Liver (tissue), 9 donors: Measurements from ENCODE around the gene ST6GAL1. TPM values are rescaled to one million over a fixed set of nuclear protein-coding genes. Genes with fewer than 3 reads are reported as not detected.

Experiments
- DNase-seq: peaks from one replicate; pipeline ENCODE4 v3.0.0-alpha.2; 2017; ENCODE audit warnings: low spot score
- H3K27ac ChIP-seq, 2 donors: one replicate each; pipeline ENCODE4 v1.7.0; 2013; ENCODE audit warnings: inconsistent platforms in 2 of 2, low read length in 2 of 2, control low read depth in 1 of 2, low read depth in 1 of 2, mild to moderate bottlenecking in 1 of 2
- H3K27me3 ChIP-seq, 4 donors: one replicate each; pipeline versions ENCODE4 v1.6.1 to v1.7.0; 2013; ENCODE audit warnings: low read length in 3 of 4, inconsistent platforms in 1 of 4, mild to moderate bottlenecking in 1 of 4, moderate library complexity in 1 of 4; ENCODE audit not compliant: control insufficient read depth in 4 of 4, insufficient read depth in 4 of 4
- H3K36me3 ChIP-seq, 4 donors: one replicate each; pipeline versions ENCODE4 v1.6.1 to v1.7.0; 2013; ENCODE audit warnings: low read length in 3 of 4, mild to moderate bottlenecking in 3 of 4, low read depth in 1 of 4, moderate library complexity in 1 of 4; ENCODE audit not compliant: control insufficient read depth in 4 of 4, insufficient read depth in 3 of 4
- H3K4me1 ChIP-seq, 4 donors: one replicate each; pipeline versions ENCODE4 v1.6.1 to v1.7.0; 2013; ENCODE audit warnings: low read length in 3 of 4, mild to moderate bottlenecking in 3 of 4, moderate library complexity in 1 of 4; ENCODE audit not compliant: control insufficient read depth in 4 of 4, insufficient read depth in 4 of 4
- H3K4me3 ChIP-seq, 3 donors: one replicate each; pipeline versions ENCODE4 v1.6.1 to v1.7.0; 2013; ENCODE audit warnings: low read length in 3 of 3, control low read depth in 1 of 3, low read depth in 1 of 3, mild to moderate bottlenecking in 1 of 3
- H3K9ac ChIP-seq, 2 donors: one replicate each; pipeline ENCODE4 v1.7.0; 2013; ENCODE audit warnings: low read length in 2 of 2, mild to moderate bottlenecking in 2 of 2, moderate library complexity in 2 of 2, control low read depth in 1 of 2, low read depth in 1 of 2
- H3K9me3 ChIP-seq, 4 donors: one replicate each; pipeline versions ENCODE4 v1.6.1 to v1.7.0; 2013; ENCODE audit warnings: low read length in 3 of 4; ENCODE audit not compliant: control insufficient read depth in 4 of 4
- FOXA1 ChIP-seq: IDR thresholded peaks from 2 replicates; pipeline ENCODE4 v1.6.1; 2016; ENCODE audit warnings: antibody characterized with exemption
- FOXA2 ChIP-seq: IDR thresholded peaks from 2 replicates; pipeline ENCODE4 v1.6.1; 2016; ENCODE audit warnings: antibody characterized with exemption
- GABPA ChIP-seq, 2 donors: IDR thresholded peaks in 1 of 2; conservative IDR thresholded peaks in 1 of 2; 2 replicates each; pipeline ENCODE4 v1.6.1; 2016; ENCODE audit warnings: antibody characterized with exemption in 2 of 2, mild to moderate bottlenecking in 1 of 2, moderate library complexity in 1 of 2
- JUND ChIP-seq, 2 donors: IDR thresholded peaks; 2 replicates each; pipeline ENCODE4 v1.6.1; 2016; ENCODE audit warnings: antibody characterized with exemption in 2 of 2
- RAD21 ChIP-seq, 2 donors: IDR thresholded peaks; 2 replicates each; pipeline ENCODE4 v1.6.1; 2016; ENCODE audit warnings: antibody characterized with exemption in 2 of 2, mild to moderate bottlenecking in 2 of 2
- SP1 ChIP-seq: IDR thresholded peaks from 2 replicates; pipeline ENCODE4 v1.6.1; 2018; ENCODE audit warnings: antibody characterized with exemption, mild to moderate bottlenecking
- TAF1 ChIP-seq: conservative IDR thresholded peaks from 2 replicates; pipeline ENCODE4 v1.6.1; 2016; ENCODE audit warnings: antibody characterized with exemption, mild to moderate bottlenecking
- YY1 ChIP-seq: IDR thresholded peaks from 2 replicates; pipeline ENCODE4 v1.6.1; 2016; ENCODE audit warnings: antibody characterized with exemption, mild to moderate bottlenecking
- WGBS: extraction: QIAGEN DNeasy Blood & Tissue Kit; methylation state at CpG from one replicate; pipeline ENCODE4 v1.1.7; 2013; 5-methylcytosine and 5-hydroxymethylcytosine counted together
- polyA plus RNA-seq, 2 donors: library from polyadenylated mRNA; stranded (reverse) in 1 of 2; unstranded in 1 of 2; fragments of 200-250 nt in 1 of 2; fragments of >200 nt in 1 of 2; fragmentation: Nextera tagmentation in 1 of 2; extraction: Ambion mirVana in 1 of 2; gene quantifications; one replicate each; pipeline versions ENCODE4 v1.2.1 to v1.2.3, GENCODE V29; 2013 to 2015
- total RNA-seq, 2 donors: library from RNA; depleted of rRNA; stranded (reverse); fragments of >200 nt; gene quantifications; one replicate each; pipeline ENCODE4 v1.2.3, GENCODE V29; 2014
- TF ChIP-seq, protein P1 (sequence below): IDR thresholded peaks from 2 replicates; pipeline ENCODE4 v1.6.1; 2016; ENCODE audit warnings: antibody characterized with exemption
- TF ChIP-seq, protein P2 (sequence below): fragments of 150-350 bp; IDR thresholded peaks from 2 replicates; pipeline ENCODE4 v1.5.1; 2017; ENCODE audit warnings: improper control_type of control experiment, low read depth, low read length; ENCODE audit not compliant: missing input control
- TF ChIP-seq, protein P3 (sequence below): IDR thresholded peaks from 2 replicates; pipeline ENCODE4 v1.6.1; 2016; ENCODE audit warnings: antibody characterized with exemption
- TF ChIP-seq, protein P4 (sequence below): IDR thresholded peaks from 2 replicates; pipeline ENCODE4 v1.6.1; 2016; ENCODE audit warnings: antibody characterized with exemption, mild to moderate bottlenecking
- donor health status: healthy.
- donor health status: healthy.
- donor health status: healthy.
- donor health status: healthy.
- donor health status: healthy.

The ST6GAL1 gene
- total and polyA plus RNA-seq, 4 donors, result 102 to 425 (median 328) TPM

DNA sequence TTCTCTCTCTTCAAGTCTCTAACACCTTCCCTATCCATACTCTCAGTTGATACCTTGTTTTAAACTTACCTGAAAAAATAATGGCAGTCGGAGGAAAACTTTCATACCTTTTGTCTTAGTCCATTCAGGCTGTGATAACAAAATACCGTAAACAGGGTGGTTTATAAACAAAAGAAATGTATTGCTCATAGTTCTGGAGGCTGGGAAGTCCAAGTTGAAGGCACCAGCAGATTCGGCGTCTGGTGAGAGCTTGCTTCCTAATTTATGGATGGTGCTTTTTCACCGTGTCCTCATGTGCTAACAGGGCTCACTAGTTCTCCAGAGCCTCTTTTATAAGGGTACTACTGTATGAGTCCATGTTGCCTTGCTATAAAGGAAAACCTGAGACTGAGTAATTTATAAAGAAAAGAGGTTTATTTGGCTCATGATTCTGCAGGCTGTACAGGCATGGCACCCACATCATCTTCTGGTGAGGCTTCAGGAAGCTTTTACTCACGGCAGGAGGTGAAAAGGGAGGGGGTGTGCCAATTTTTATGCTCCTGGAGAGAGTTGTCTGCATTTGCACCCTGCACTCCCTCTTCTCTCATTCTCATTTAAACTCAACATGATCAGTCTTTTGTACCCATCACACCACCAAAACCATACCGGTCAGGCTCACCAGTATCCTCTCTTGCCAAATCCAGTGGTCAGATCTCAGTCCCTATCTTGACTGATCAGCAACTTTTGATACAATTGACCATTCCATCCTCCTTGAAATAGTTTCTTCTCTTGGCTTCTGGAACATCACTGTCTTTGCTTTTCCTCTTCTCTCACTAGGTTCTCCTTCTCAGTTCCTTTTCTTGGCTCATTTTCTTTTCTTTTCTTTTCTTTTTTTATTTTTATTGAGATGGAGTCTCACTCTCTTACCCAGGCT, 21.6 kb downstream of the ST6GAL1 start:
- no peak overlapping the region for H3K4me3 ChIP-seq
- no peaks in the 10 kb centered on the region for H3K9me3 ChIP-seq
- WGBS, result 91% methylated on average over 7 of the region's 7 CpGs
- no peak for DNase-seq
- TF ChIP-seq SP1, result no peak
- TF ChIP-seq, protein P1, sequence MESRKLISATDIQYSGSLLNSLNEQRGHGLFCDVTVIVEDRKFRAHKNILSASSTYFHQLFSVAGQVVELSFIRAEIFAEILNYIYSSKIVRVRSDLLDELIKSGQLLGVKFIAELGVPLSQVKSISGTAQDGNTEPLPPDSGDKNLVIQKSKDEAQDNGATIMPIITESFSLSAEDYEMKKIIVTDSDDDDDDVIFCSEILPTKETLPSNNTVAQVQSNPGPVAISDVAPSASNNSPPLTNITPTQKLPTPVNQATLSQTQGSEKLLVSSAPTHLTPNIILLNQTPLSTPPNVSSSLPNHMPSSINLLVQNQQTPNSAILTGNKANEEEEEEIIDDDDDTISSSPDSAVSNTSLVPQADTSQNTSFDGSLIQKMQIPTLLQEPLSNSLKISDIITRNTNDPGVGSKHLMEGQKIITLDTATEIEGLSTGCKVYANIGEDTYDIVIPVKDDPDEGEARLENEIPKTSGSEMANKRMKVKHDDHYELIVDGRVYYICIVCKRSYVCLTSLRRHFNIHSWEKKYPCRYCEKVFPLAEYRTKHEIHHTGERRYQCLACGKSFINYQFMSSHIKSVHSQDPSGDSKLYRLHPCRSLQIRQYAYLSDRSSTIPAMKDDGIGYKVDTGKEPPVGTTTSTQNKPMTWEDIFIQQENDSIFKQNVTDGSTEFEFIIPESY, result no peak
- TF ChIP-seq, protein P2, sequence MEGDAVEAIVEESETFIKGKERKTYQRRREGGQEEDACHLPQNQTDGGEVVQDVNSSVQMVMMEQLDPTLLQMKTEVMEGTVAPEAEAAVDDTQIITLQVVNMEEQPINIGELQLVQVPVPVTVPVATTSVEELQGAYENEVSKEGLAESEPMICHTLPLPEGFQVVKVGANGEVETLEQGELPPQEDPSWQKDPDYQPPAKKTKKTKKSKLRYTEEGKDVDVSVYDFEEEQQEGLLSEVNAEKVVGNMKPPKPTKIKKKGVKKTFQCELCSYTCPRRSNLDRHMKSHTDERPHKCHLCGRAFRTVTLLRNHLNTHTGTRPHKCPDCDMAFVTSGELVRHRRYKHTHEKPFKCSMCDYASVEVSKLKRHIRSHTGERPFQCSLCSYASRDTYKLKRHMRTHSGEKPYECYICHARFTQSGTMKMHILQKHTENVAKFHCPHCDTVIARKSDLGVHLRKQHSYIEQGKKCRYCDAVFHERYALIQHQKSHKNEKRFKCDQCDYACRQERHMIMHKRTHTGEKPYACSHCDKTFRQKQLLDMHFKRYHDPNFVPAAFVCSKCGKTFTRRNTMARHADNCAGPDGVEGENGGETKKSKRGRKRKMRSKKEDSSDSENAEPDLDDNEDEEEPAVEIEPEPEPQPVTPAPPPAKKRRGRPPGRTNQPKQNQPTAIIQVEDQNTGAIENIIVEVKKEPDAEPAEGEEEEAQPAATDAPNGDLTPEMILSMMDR, result no peak
- no peak for TF ChIP-seq JUND (IDR thresholded peaks at IDR 0.05)
- no peak for TF ChIP-seq YY1
- TF ChIP-seq, protein P3, sequence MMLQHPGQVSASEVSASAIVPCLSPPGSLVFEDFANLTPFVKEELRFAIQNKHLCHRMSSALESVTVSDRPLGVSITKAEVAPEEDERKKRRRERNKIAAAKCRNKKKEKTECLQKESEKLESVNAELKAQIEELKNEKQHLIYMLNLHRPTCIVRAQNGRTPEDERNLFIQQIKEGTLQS, result no peak
- TF ChIP-seq FOXA1, result no peak
- TF ChIP-seq, protein P4, sequence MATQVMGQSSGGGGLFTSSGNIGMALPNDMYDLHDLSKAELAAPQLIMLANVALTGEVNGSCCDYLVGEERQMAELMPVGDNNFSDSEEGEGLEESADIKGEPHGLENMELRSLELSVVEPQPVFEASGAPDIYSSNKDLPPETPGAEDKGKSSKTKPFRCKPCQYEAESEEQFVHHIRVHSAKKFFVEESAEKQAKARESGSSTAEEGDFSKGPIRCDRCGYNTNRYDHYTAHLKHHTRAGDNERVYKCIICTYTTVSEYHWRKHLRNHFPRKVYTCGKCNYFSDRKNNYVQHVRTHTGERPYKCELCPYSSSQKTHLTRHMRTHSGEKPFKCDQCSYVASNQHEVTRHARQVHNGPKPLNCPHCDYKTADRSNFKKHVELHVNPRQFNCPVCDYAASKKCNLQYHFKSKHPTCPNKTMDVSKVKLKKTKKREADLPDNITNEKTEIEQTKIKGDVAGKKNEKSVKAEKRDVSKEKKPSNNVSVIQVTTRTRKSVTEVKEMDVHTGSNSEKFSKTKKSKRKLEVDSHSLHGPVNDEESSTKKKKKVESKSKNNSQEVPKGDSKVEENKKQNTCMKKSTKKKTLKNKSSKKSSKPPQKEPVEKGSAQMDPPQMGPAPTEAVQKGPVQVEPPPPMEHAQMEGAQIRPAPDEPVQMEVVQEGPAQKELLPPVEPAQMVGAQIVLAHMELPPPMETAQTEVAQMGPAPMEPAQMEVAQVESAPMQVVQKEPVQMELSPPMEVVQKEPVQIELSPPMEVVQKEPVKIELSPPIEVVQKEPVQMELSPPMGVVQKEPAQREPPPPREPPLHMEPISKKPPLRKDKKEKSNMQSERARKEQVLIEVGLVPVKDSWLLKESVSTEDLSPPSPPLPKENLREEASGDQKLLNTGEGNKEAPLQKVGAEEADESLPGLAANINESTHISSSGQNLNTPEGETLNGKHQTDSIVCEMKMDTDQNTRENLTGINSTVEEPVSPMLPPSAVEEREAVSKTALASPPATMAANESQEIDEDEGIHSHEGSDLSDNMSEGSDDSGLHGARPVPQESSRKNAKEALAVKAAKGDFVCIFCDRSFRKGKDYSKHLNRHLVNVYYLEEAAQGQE, result no peak
- no peaks in the 10 kb centered on the region for H3K36me3 ChIP-seq
- no peak overlapping the region for H3K27ac ChIP-seq
- no peak overlapping the region for H3K9ac ChIP-seq
- H3K27me3 ChIP-seq, result no peaks in the 10 kb centered on the region
- peaks cover 0 to 10% (median 7%) of the 10 kb centered on the region in 4 donors for H3K4me1 ChIP-seq

DNA sequence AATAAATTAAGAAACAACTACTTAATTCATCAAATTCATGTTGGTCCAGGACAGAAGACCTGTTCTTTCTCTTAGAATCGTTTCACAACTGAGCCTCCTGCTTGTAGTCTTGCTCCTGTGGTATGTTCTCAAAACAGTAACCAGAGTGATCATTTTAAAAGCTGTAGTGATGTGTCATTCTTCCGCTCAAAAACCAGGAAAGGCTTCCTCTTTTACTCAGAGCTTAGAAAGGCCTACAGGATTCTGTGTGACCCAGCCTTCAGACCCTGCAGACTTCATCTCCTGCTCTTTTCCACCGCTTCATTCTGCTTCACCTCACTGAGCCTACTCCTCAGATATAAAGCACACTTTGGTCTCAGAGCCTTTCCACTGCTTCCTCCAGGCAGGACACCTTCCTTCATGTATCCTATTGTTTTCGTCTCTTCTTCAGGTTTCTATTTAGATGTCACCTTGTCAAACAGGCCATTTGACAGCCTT, 22.7 kb downstream of the ST6GAL1 start:
- Histone ChIP-seq H3K9me3 (no peaks in the 10 kb centered on the region), H3K9ac (peak overlapping the region in 1 of 2 donors; percentile 20), H3K36me3 (no peaks in the 10 kb centered on the region), H3K4me3 (no peak overlapping the region), H3K4me1 (peaks cover 0 to 6% (median 3%) of the 10 kb centered on the region in 4 donors), H3K27ac (peak overlapping the region in 1 of 2 donors; percentile 19), H3K27me3 (no peaks in the 10 kb centered on the region)
- WGBS, result 73% methylated on average over 4 of the region's 4 CpGs
- no peak for DNase-seq
- TF ChIP-seq, protein P3, result no peak
- TF ChIP-seq, protein P2, result no peak
- TF ChIP-seq GABPA (IDR thresholded peaks at IDR 0.05 in 1 of 2, conservative IDR thresholded peaks at IDR 0.05 in 1 of 2), result no peak
- TF ChIP-seq, protein P1, result no peak
- no peak for TF ChIP-seq FOXA2
- no peak for TF ChIP-seq RAD21 (IDR thresholded peaks at IDR 0.05)
- TF ChIP-seq SP1, result no peak
- TF ChIP-seq TAF1, result no peak
- TF ChIP-seq JUND (IDR thresholded peaks at IDR 0.05), result no peak
